HEK293 (cell line): ENCODE results near the gene SVOPL.

ENCODE experiments used
- CTCF ChIP-seq: fragments of 450-650 bp; formaldehyde crosslinking; IDR thresholded peaks from 2 replicates; pipeline ENCODE4 v1.5.1; 2016; ENCODE audit warnings: missing biosample characterization, missing genetic modification characterization
- ZBTB7A ChIP-seq: fragments of 450-650 bp; formaldehyde crosslinking; IDR thresholded peaks from 2 replicates; pipeline ENCODE4 v1.5.1; 2016; ENCODE audit warnings: low read depth, missing biosample characterization, missing genetic modification characterization
- ZNF214 ChIP-seq: fragments of 450-650 bp; formaldehyde crosslinking; IDR thresholded peaks from 2 replicates; pipeline ENCODE4 v1.5.1; 2017; ENCODE audit warnings: missing biosample characterization, mild to moderate bottlenecking, missing genetic modification characterization, borderline replicate concordance
- ZNF23 ChIP-seq: fragments of 450-650 bp; formaldehyde crosslinking; IDR thresholded peaks from 2 replicates; pipeline ENCODE4 v1.5.1; 2016; ENCODE audit warnings: missing biosample characterization, missing genetic modification characterization, borderline replicate concordance
- ZNF335 ChIP-seq: fragments of 450-650 bp; formaldehyde crosslinking; conservative IDR thresholded peaks from 2 replicates; pipeline ENCODE4 v1.5.1; 2016; ENCODE audit warnings: missing biosample characterization, missing genetic modification characterization
- ZNF513 ChIP-seq: fragments of 450-650 bp; IDR thresholded peaks from 2 replicates; pipeline ENCODE4 v1.5.1; 2018; ENCODE audit warnings: missing biosample characterization, missing genetic modification characterization
- ZNF560 ChIP-seq: fragments of 450-650 bp; formaldehyde crosslinking; IDR thresholded peaks from 2 replicates; pipeline ENCODE4 v1.5.1; 2017; ENCODE audit warnings: missing biosample characterization, missing genetic modification characterization, borderline replicate concordance

- TF ChIP-seq CTCF (no peak), ZNF335 (tag by site-specific recombination) (no peak), ZNF214 (no peak), ZNF513 (no peak), ZNF23 (tag by site-specific recombination) (no peak), ZNF560 (no peak), ZBTB7A (tag by site-specific recombination) (no peak)
Measured at GRCh38 chr7:138551102-138551501, 150.1 kb downstream of the SVOPL start.
